A549 (cell line): ENCODE data around the gene ATP8A2. TPM values are rescaled to one million over a fixed set of nuclear protein-coding genes. Genes with fewer than 3 reads are reported as not detected.

ENCODE experiments used
- ATAC-seq, 2 experiments: fragments of 200-7000 bp in 1 of 2; fragments of >200 bp in 1 of 2; cut with Nextera tagmentation in 1 of 2; cut with Tn5 transposase in 1 of 2; 3 replicates each; pipeline versions ENCODE4 v1.8.0 to v1.9.1; 2018 to 2020; ENCODE audit warnings: mild to moderate bottlenecking in 1 of 2, moderate library complexity in 1 of 2
- CTCF ChIA-PET: fragments of 300-600 bp; sonication (Branson Sonifier 250); formaldehyde crosslinking; extraction: SDS; loops from one replicate; lab custom pipeline; 2021; ENCODE audit warnings: antibody characterized with exemption, inconsistent platforms; lab: Yijun Ruan, JAX
- POLR2A ChIA-PET: fragments of 350-600 bp; formaldehyde crosslinking; extraction: SDS; loops from one replicate; lab custom pipeline; 2021; ENCODE audit warnings: antibody characterized with exemption, inconsistent platforms; lab: Yijun Ruan, JAX
- DNase-seq, 2 experiments: peaks; one replicate each; pipeline versions ENCODE4 v3.0.0 to v3.0.0-alpha.2; 2011 to 2016; ENCODE audit warnings: low read depth in 1 of 2, low spot score in 1 of 2
- FAIRE-seq: peaks from 2 replicates; lab custom pipeline; 2011; peaks lifted over from hg19 to GRCh38; lab: Jason Lieb, UNC
- H3K27ac ChIP-seq, 2 experiments: fragments of >200 bp; sonication (Bioruptor Twin); formaldehyde crosslinking; 3 replicates each; pipeline ENCODE4 v1.5.1; 2016 to 2017
- H3K4me1 ChIP-seq: fragments of >200 bp; sonication (Bioruptor Twin); formaldehyde crosslinking; 3 replicates; pipeline ENCODE4 v1.6.1; 2016
- H3K4me2 ChIP-seq: fragments of >200 bp; sonication (Bioruptor Twin); formaldehyde crosslinking; 3 replicates; pipeline ENCODE4 v1.6.1; 2016
- H3K4me3 ChIP-seq: fragments of >200 bp; sonication (Bioruptor Twin); formaldehyde crosslinking; 3 replicates; pipeline ENCODE4 v1.5.1; 2016
- H3K9me3 ChIP-seq: fragments of >200 bp; sonication (Bioruptor Twin); formaldehyde crosslinking; 3 replicates; pipeline ENCODE4 v1.6.1; 2016
- BCL3 ChIP-seq: fragments of >200 bp; sonication (Bioruptor Twin); formaldehyde crosslinking; IDR thresholded peaks from 3 replicates; pipeline ENCODE4 v1.6.1; 2016
- BHLHE40 ChIP-seq: IDR thresholded peaks from 2 replicates; pipeline ENCODE4 v1.6.1; 2012; ENCODE audit warnings: low read depth, low read length, inconsistent platforms
- CBX2 ChIP-seq: fragments of 200-600 bp; sonication (generic); IDR thresholded peaks from 2 replicates; pipeline ENCODE4 v1.6.1; 2016; ENCODE audit warnings: low read depth, mild to moderate bottlenecking, borderline replicate concordance
- CTCF ChIP-seq: fragments of >200 bp; sonication (Bioruptor Twin); formaldehyde crosslinking; IDR thresholded peaks from 3 replicates; pipeline ENCODE4 v1.5.1; 2016
- E2F6 ChIP-seq: IDR thresholded peaks from 2 replicates; pipeline ENCODE4 v1.6.1; 2012; ENCODE audit warnings: low read depth, borderline replicate concordance
- ELK1 ChIP-seq: fragments of 150-350 bp; IDR thresholded peaks from 2 replicates; pipeline ENCODE4 v1.6.1; 2014; ENCODE audit warnings: low read depth, mild to moderate bottlenecking, low read length
- EP300 ChIP-seq, 2 experiments: fragments of >200 bp; sonication (Bioruptor Twin); formaldehyde crosslinking; IDR thresholded peaks; 2 replicates in 1 of 2; 3 replicates in 1 of 2; pipeline ENCODE4 v1.6.1; 2016 to 2017
- ESRRA ChIP-seq: fragments of 150-350 bp; IDR thresholded peaks from 2 replicates; pipeline ENCODE4 v1.6.1; 2014; ENCODE audit warnings: mild to moderate bottlenecking, low read length, borderline replicate concordance
- GATA3 ChIP-seq: IDR thresholded peaks from 2 replicates; pipeline ENCODE4 v1.6.1; 2012; ENCODE audit warnings: borderline replicate concordance
- HDAC2 ChIP-seq: fragments of 200-600 bp; sonication (generic); IDR thresholded peaks from 2 replicates; pipeline ENCODE4 v1.6.1; 2016
- HOXB13 ChIP-seq: fragments of 250-450 bp; sonication (Bioruptor Pico); IDR thresholded peaks from 2 replicates; pipeline ENCODE4 v1.5.0; 2020; ENCODE audit warnings: low read depth, mild to moderate bottlenecking, moderate library complexity
- JUN ChIP-seq, 2 experiments: fragments of >200 bp; sonication (Bioruptor Twin); formaldehyde crosslinking; IDR thresholded peaks; 2 replicates in 1 of 2; 3 replicates in 1 of 2; pipeline ENCODE4 v1.6.1; 2016 to 2017
- MAFK ChIP-seq: fragments of 450-650 bp; IDR thresholded peaks from 2 replicates; pipeline ENCODE4 v1.6.1; 2014; ENCODE audit not compliant: partially characterized antibody
- NFE2L2 ChIP-seq: fragments of 150-350 bp; conservative IDR thresholded peaks from 2 replicates; pipeline ENCODE4 v1.6.1; 2014; ENCODE audit warnings: low read length
- POLR2AphosphoS2 ChIP-seq: conservative IDR thresholded peaks from 2 replicates; pipeline ENCODE4 v1.6.1; 2012; ENCODE audit warnings: low read length, improper control_type of control experiment, inconsistent platforms
- RCOR1 ChIP-seq: fragments of 150-350 bp; IDR thresholded peaks from 2 replicates; pipeline ENCODE4 v1.6.1; 2014; ENCODE audit warnings: antibody characterized with exemption, low read length, low read depth
- REST ChIP-seq: fragments of 200-600 bp; sonication (generic); IDR thresholded peaks from 2 replicates; pipeline ENCODE4 v1.6.1; 2016; ENCODE audit warnings: antibody characterized with exemption, mild to moderate bottlenecking, moderate library complexity
- SREBF2 ChIP-seq: fragments of 450-650 bp; IDR thresholded peaks from 2 replicates; pipeline ENCODE4 v1.6.1; 2014; ENCODE audit warnings: mild to moderate bottlenecking, moderate library complexity
- TP53 ChIP-seq: fragments of 250-450 bp; sonication (Bioruptor Pico); IDR thresholded peaks from 2 replicates; pipeline ENCODE4 v1.5.0; 2021; ENCODE audit warnings: mild to moderate bottlenecking, moderate library complexity
- USF2 ChIP-seq: fragments of 450-650 bp; IDR thresholded peaks from 2 replicates; pipeline ENCODE4 v1.6.1; 2014; ENCODE audit warnings: antibody characterized with exemption
- ZC3H11A ChIP-seq: fragments of 450-650 bp; IDR thresholded peaks from 2 replicates; pipeline ENCODE4 v1.6.1; 2014; ENCODE audit warnings: antibody characterized with exemption, mild to moderate bottlenecking
- ZSCAN20 ChIP-seq: fragments of 250-450 bp; sonication (Bioruptor Pico); IDR thresholded peaks from 2 replicates; pipeline ENCODE4 v1.8.0; 2022; ENCODE audit warnings: mild to moderate bottlenecking, moderate library complexity
- WGBS: methylation state at CpG from one replicate; pipeline ENCODE4 v1.1.6; 2017; ENCODE audit errors: missing lambda C conversion rate; 5-methylcytosine and 5-hydroxymethylcytosine counted together
- polyA plus RNA-seq, 4 experiments: library from polyadenylated mRNA; depleted of rRNA in 3 of 4; stranded (reverse); fragments of >200 nt; fragmentation: RNase III in 1 of 4; extraction: RNeasy Plus Mini Kit Qiagen cat#74134 plus additional on column Dnase treatment in 1 of 4; gene quantifications; 2 replicates in 3 of 4; 3 replicates in 1 of 4; pipeline ENCODE4 v1.2.3, GENCODE V29; 2011 to 2017

The ATP8A2 gene
- polyA plus RNA-seq, 2 of the 4 experiments (the other 2 are of a cell fraction) = 0.03 TPM; not detected in 1

- TF ChIP-seq E2F6 = no peak
- no peak for TF ChIP-seq TP53 (CRISPR knock-in tag)
These were observed 357.4 kb downstream of the ATP8A2 start (continued) for GRCh38 chr13:25729201-25729600.

- DNase-seq = no peak
- WGBS = 27% methylated on average over 4 of the region's 4 CpGs
- no peak overlapping the region for H3K4me3 ChIP-seq
- H3K4me2 ChIP-seq = no peak overlapping the region
- ChIA-PET POLR2A (no interaction called here), CTCF (no interaction called here)
- no peak for FAIRE-seq
- TF ChIP-seq ZC3H11A (no peak), POLR2AphosphoS2 (no peak), HDAC2 (no peak), CTCF (no peak), REST (no peak), USF2 (no peak), BHLHE40 (no peak), ESRRA (no peak), HOXB13 (CRISPR knock-in tag) (no peak), MAFK (no peak)
- H3K9me3 ChIP-seq = no peaks in the 10 kb centered on the region
- ATAC-seq = no peak
- no peak overlapping the region for H3K27ac ChIP-seq
- H3K4me1 ChIP-seq = no peaks in the 10 kb centered on the region
These were observed 359.3 kb downstream of the ATP8A2 start for GRCh38 chr13:25731037-25731436.

- ATAC-seq (no peak), DNase-seq (no peak), FAIRE-seq (no peak)
- WGBS = 9% methylated on average over 4 of the region's 4 CpGs
- Histone ChIP-seq H3K27ac (no peak overlapping the region), H3K4me1 (no peaks in the 10 kb centered on the region), H3K9me3 (no peaks in the 10 kb centered on the region), H3K4me3 (no peak overlapping the region)
- CTCF ChIA-PET = no interaction called here
- no peak for TF ChIP-seq GATA3
- TF ChIP-seq BCL3 = no peak
- TF ChIP-seq NFE2L2 = no peak
- no peak for TF ChIP-seq CBX2
- no peak for TF ChIP-seq SREBF2
- no peak for TF ChIP-seq ZSCAN20 (CRISPR knock-in tag)
- TF ChIP-seq ELK1 = no peak
- TF ChIP-seq EP300 (IDR thresholded peaks at IDR 0.05) = no peak
- TF ChIP-seq MAFK = no peak
- TF ChIP-seq RCOR1 = no peak
- TF ChIP-seq JUN (IDR thresholded peaks at IDR 0.05) = no peak
- TF ChIP-seq, all 56 proteins: peak for 0
- H3K4me2 ChIP-seq = no peak overlapping the region
- POLR2A ChIA-PET = no interaction called here
These were observed 359.8 kb downstream of the ATP8A2 start for GRCh38 chr13:25731536-25731935.
